ENCODE measurements around the gene U2AF1L4.

The U2AF1L4 gene

DNA sequence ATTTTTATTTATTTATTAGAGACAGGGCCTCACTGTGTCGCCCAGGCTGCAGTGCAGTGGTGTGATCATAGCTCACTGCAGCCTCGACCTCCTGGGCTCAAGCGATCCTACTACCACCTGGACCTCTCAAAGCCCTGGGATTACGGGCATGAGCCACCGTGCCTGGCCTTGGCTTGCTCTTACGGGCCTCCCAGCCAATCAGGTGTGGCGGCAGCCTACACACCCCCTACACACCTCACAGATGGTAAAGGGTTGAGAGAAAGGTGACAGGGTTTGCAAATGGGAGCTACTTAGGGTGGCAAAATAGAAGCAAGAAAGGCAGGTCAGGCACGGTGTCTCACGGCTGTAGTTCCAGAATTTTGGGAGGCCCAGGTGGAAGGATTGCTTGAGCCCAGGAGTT is 41.9 kb downstream of the U2AF1L4 start:
- DNase-seq = no peak

DNA sequence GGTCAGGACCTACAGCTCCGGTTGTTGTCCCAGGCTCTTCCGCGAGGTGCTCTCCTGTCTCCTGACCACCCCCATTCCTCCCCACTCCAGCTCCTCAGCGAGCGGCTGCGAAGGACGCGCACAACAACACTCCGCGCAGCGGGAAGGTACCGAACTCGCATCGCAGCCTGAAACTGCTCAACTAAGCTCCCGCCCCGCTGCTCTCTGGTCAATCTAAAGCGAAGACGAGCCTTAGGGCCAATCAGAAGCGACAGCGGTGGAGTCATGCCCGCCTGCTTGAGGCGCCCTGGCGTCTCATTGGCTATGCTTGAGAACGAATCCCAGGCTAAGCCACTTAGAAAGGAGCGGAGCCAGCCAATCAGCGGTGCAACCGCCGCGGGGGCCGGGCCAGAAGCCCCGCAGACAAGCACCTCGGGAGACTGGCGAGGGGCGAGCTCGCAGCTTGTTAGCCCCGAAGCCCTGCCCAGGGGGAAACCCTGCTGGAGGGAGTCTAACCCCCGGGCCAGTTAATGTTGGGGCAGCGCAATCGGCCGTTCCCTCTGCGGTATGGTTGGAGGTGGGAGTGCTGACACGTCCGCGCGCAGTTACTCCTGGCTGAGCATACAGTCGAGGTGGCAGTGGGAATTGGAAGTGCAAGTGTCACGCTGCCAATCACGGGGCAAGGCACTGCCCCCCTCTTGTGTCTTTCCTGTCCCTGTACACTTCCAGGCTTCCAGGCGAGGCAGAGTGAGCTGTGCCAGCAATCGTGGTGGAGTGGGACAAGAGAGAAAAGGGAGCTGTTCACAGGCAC is 42.8 kb downstream of the U2AF1L4 start:
- peak; percentile 90 for DNase-seq

DNA sequence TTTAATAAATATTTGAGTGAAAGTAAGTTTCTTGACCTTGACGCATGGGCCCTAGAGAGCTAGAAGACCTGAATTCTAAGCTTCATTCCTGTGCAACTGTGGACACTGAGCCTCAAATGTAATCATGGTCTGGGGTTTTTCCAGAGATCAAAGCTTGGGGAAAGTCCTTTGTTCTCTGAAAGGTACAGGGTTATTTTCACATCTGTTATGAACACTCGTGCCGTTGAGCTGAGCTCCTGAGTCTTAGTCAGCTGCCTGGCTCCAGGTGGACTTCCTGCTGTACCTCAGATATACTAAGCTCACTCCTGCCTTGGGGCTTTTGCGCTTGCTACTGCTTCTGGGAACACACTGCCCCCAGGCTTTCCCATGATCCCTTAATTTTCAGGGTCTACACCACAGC is 48.4 kb downstream of the U2AF1L4 start:
- no peak for DNase-seq

DNA sequence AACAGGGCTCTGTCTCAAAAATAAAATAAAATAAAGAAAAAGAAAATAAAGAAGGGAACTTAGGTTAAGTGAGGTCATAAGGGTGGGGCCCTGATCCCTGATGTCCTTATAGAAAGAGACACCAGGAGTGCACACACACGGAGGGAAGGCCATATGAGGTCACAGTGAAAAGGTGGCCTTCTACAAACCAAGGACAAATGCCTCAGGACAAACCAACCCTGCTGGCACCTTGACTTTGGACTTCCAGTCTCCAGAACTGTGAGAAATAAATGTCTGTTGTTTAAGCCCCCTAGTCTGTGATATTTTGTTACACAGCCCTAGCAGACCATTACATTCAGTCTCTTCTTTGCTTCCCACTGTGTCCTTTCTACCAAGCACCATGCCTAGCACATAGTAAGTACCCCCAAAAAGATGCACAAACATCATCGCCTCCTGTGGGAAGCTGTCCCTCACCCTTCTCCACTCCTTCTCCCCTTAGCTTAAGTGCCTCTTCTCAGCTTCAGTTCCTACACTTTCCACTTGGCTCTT is 49.3 kb downstream of the U2AF1L4 start:
- no peak for DNase-seq

GRCh38 chr19:35693835-35694599 is 51.2 kb downstream of the U2AF1L4 start:
- peak; percentile 87 for DNase-seq

DNA sequence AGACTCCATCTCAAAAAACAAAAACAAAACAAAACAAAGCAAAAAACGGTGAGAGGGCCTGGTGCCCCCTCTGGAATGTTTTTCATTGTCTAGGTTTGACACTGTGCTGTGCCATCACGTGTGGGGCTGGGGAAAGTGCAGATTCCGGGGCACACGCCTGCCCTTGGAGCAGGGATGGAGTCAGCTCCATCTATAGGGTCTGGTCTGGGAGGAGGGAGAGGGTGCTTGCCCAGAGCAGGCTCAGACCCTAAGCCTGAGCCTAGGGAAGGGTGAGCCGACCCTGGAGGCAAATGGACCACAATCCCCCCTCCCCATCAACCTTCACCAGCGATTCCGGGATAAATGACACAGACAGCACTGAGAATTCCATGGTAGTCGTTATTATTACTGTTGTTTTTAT is 51.8 kb downstream of the U2AF1L4 start:
- no peak for DNase-seq

All from NCI-H2107 (cell line).